Suprapubic skin (tissue), 4 donors: ENCODE measurements around the gene ZCCHC7.

Source experiments
- CTCF ChIP-seq, 2 donors: fragments of 200-600 bp in 1 of 2; fragments of 450-650 bp in 1 of 2; sonication (generic) in 1 of 2; IDR thresholded peaks; one replicate each; pipeline ENCODE4 v1.5.1; 2016 to 2019; ENCODE audit warnings: antibody characterized with exemption in 2 of 2, mild to moderate bottlenecking in 1 of 2, moderate library complexity in 1 of 2
- EP300 ChIP-seq: sonication (generic); formaldehyde crosslinking; IDR thresholded peaks from one replicate; pipeline ENCODE4 v1.6.1; 2017; ENCODE audit warnings: antibody characterized with exemption
- POLR2A ChIP-seq, 2 donors: fragments of 450-650 bp; IDR thresholded peaks; one replicate each; pipeline ENCODE4 v1.6.1; 2017; ENCODE audit warnings: antibody characterized with exemption in 2 of 2, mild to moderate bottlenecking in 2 of 2, moderate library complexity in 2 of 2
- POLR2AphosphoS5 ChIP-seq, 3 donors: sonication (generic); formaldehyde crosslinking; IDR thresholded peaks; one replicate each; pipeline ENCODE4 v1.6.1; 2017; ENCODE audit warnings: antibody characterized with exemption in 3 of 3

GRCh38 chr9:37151812-37152211 lies 31.4 kb downstream of the ZCCHC7 start:
- TF ChIP-seq POLR2A (IDR thresholded peaks at IDR 0.05), result no peak
- TF ChIP-seq EP300, result no peak
- no peak for TF ChIP-seq CTCF (IDR thresholded peaks at IDR 0.05)
- TF ChIP-seq POLR2AphosphoS5 (IDR thresholded peaks at IDR 0.05), result no peak
